GM12878 (cell line): Measurements from ENCODE around the gene RTN4RL1. TPM values are rescaled to one million over a fixed set of nuclear protein-coding genes. Genes with fewer than 3 reads are reported as not detected.

ENCODE experiments used
- ATAC-seq: fragments of 200-7000 bp; cut with Tn5 transposase; 3 replicates; pipeline ENCODE4 v1.9.1; 2020; ENCODE audit warnings: mild to moderate bottlenecking, moderate library complexity
- BruUV-seq: library from RNA; stranded (reverse); fragments of 400-500 nt; replicated peaks from 2 replicates; lab custom pipeline; 2021; lab: Mats Ljungman, UMichigan
- CTCF ChIA-PET: fragments of 300-600 bp; sonication (Branson Sonifier 250); formaldehyde crosslinking; extraction: SDS; loops from one replicate; lab custom pipeline; 2021; ENCODE audit warnings: inconsistent platforms; lab: Yijun Ruan, JAX
- POLR2A ChIA-PET: fragments of 350-600 bp; formaldehyde crosslinking; extraction: SDS; loops from one replicate; lab custom pipeline; 2021; ENCODE audit warnings: inconsistent platforms; lab: Charles Lee
- RAD21 ChIA-PET: fragments of 300-600 bp; sonication (Branson Sonifier 250); formaldehyde crosslinking; loops from one replicate; lab custom pipeline; 2023; ENCODE audit warnings: antibody characterized with exemption; ENCODE audit not compliant: unreplicated experiment; lab: Charles Lee
- SMC1A ChIA-PET: fragments of 300-600 bp; sonication (Branson Sonifier 250); formaldehyde crosslinking; loops from one replicate; lab custom pipeline; 2023; ENCODE audit not compliant: unreplicated experiment, uncharacterized antibody; lab: Charles Lee
- DNase-seq: peaks from one replicate; pipeline ENCODE4 v3.0.0-alpha.2; 2011; ENCODE audit warnings: low read depth, low spot score
- FAIRE-seq: peaks from 3 replicates; lab custom pipeline; 2011; peaks lifted over from hg19 to GRCh38; lab: Jason Lieb, UNC
- H2AFZ ChIP-seq: 2 replicates; pipeline ENCODE4 v1.6.0; 2011; ENCODE audit warnings: low read depth, low read length, control low read depth; ENCODE audit not compliant: control insufficient read depth
- H3K27ac ChIP-seq: 2 replicates; pipeline ENCODE4 v1.5.1; 2011; ENCODE audit warnings: control low read depth; ENCODE audit not compliant: control insufficient read depth, insufficient read depth
- H3K27me3 ChIP-seq, 2 experiments: replicated peaks in 1 of 2; 2 replicates each; pipeline versions ENCODE4 v1.6.0 to v1.6.1; 2011; ENCODE audit warnings: low read length in 1 of 2; ENCODE audit not compliant: control insufficient read depth in 2 of 2, insufficient read depth in 2 of 2
- H3K36me3 ChIP-seq, 2 experiments: 2 replicates each; pipeline ENCODE4 v1.5.1; 2011; ENCODE audit warnings: low read length in 1 of 2; ENCODE audit not compliant: control insufficient read depth in 2 of 2, insufficient read depth in 2 of 2
- H3K4me1 ChIP-seq: 2 replicates; pipeline ENCODE4 v1.6.1; 2011; ENCODE audit warnings: mild to moderate bottlenecking, low read length, moderate library complexity, mixed read lengths; ENCODE audit not compliant: control insufficient read depth, insufficient read depth
- H3K4me2 ChIP-seq: 2 replicates; pipeline ENCODE4 v1.6.0; 2011; ENCODE audit warnings: control low read depth; ENCODE audit not compliant: control insufficient read depth, insufficient read depth
- H3K4me3 ChIP-seq: fragments of 200-600 bp; sonication (generic); 2 replicates; pipeline ENCODE4 v1.5.1; 2016
- H3K79me2 ChIP-seq: 2 replicates; pipeline ENCODE4 v1.6.0; 2011; ENCODE audit warnings: low read length; ENCODE audit not compliant: control insufficient read depth, insufficient read depth
- H3K9ac ChIP-seq: 2 replicates; pipeline ENCODE4 v1.8.0; 2011; ENCODE audit warnings: low read length, control low read depth, mixed read lengths; ENCODE audit not compliant: control insufficient read depth, insufficient read depth
- H3K9me3 ChIP-seq: replicated peaks from 3 replicates; pipeline ENCODE4 v1.5.1; 2011; ENCODE audit warnings: mild to moderate bottlenecking, low read length; ENCODE audit not compliant: control insufficient read depth, insufficient read depth
- H4K20me1 ChIP-seq: 2 replicates; pipeline ENCODE4 v1.6.0; 2011; ENCODE audit not compliant: control insufficient read depth, insufficient read depth
- EGR1 ChIP-seq, 2 experiments: IDR thresholded peaks; 1 replicate in 1 of 2; 2 replicates in 1 of 2; pipeline ENCODE4 v1.6.1; 2011 to 2012; ENCODE audit warnings: low read depth in 2 of 2, low read length in 2 of 2, borderline replicate concordance in 1 of 2, mild to moderate bottlenecking in 1 of 2, moderate library complexity in 1 of 2
- HDGF ChIP-seq: fragments of 450-650 bp; IDR thresholded peaks from 2 replicates; pipeline ENCODE4 v1.6.1; 2016; ENCODE audit warnings: antibody characterized with exemption
- RELA ChIP-seq: fragments of 450-650 bp; IDR thresholded peaks from 2 replicates; pipeline ENCODE4 v1.8.0; 2014; ENCODE audit warnings: borderline replicate concordance; ENCODE audit not compliant: partially characterized antibody
- WGBS: methylation state at CpG from one replicate; pipeline ENCODE4 v1.1.6; 2016; ENCODE audit warnings: low lambda C conversion rate; ENCODE audit not compliant: insufficient replicate concordance, insufficient coverage; ENCODE audit errors: missing lambda C conversion rate; 5-methylcytosine and 5-hydroxymethylcytosine counted together
- in situ Hi-C: fragments of 300-500 bp; cut with MboI; formaldehyde crosslinking; loops from 9 replicates; pipeline ENCODE4 v1.14.3; 2018; ENCODE audit warnings: mixed read lengths
- intact Hi-C: fragments of 100-400 bp; cut with micrococcal nuclease; formaldehyde crosslinking; loops from one replicate; pipeline ENCODE4 v1.14.2; 2022; ENCODE audit not compliant: unreplicated experiment
- polyA plus RNA-seq, 11 experiments: library from polyadenylated mRNA; depleted of rRNA in 4 of 11; unstranded in 6 of 11; stranded (reverse) in 5 of 11; fragments of >200 nt; fragmentation: Nextera tagmentation in 4 of 11; fragmentation: Illumina TruSeq in 1 of 11; extraction: Ambion mirVana in 4 of 11; extraction: Trizol in 1 of 11; gene quantifications; 1 replicate in 1 of 11; 2 replicates in 10 of 11; pipeline versions ENCODE4 v1.2.1 to v1.2.3, GENCODE V29; 2011 to 2016; ENCODE audit warnings: inconsistent platforms in 2 of 11, missing spikeins in 2 of 11, low read depth in 1 of 11
- total RNA-seq, 4 experiments: library from RNA; depleted of rRNA in 3 of 4; stranded (reverse); fragments of >200 nt in 3 of 4; fragmentation: Illumina TruSeq in 1 of 4; extraction: Trizol in 1 of 4; gene quantifications; 2 replicates each; pipeline versions ENCODE4 v1.2.1 to v1.2.3, GENCODE V29; 2013 to 2021
- TF ChIP-seq, protein P1 (sequence below): IDR thresholded peaks from 2 replicates; pipeline ENCODE4 v1.6.1; 2012; ENCODE audit warnings: improper control_type of control experiment, low read depth, low read length; ENCODE audit not compliant: insufficient replicate concordance
- TF ChIP-seq, protein P2 (sequence below): IDR thresholded peaks from 2 replicates; pipeline ENCODE4 v1.6.1; 2012; ENCODE audit warnings: low read depth, low read length, improper control_type of control experiment
- TF ChIP-seq, protein P3 (sequence below): fragments of 450-650 bp; IDR thresholded peaks from 2 replicates; pipeline ENCODE4 v1.6.1; 2018; ENCODE audit warnings: borderline replicate concordance, mild to moderate bottlenecking; ENCODE audit not compliant: partially characterized antibody

The RTN4RL1 gene
- total and polyA plus RNA-seq, 10 of the 15 experiments (the other 5 are each of a cell fraction or from before 2014, with no cell fraction given), result 0.08 to 0.11 (median 0.10) TPM; not detected in 7

DNA sequence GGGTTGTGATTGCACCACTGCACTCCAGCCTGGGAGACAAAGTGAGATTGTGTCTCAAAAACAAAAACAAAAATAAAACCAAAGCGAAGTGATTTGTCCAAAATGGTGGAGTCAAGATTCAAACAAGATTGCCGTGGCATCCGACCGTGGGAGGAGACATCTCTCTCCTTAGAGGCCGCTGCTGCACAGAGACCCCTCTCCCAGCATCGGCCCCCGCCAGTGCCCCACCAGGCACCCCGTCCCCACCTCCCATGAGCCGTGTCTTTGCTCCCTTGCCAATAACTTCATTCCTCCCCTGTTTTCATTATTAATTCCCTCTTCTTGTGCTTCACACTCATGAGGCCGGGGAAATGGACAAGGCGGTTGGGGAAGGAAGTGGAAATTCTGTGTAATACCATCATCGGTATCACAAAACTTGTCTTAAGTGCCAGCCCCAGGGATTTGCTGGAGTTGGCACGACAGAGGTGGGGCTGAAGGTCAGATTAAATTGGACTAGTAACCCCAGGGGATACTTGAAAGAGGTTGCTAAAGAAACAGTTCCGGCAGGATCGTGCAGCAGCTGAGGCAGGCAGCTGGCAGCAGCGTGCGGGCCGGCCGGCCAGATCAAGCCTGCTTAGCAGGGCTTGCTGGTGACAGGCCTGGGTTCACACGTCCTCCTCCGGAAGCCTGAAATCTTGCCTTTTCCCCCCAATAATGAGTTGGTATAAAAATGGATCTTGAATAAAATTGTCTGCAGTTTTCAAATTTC is 66.8 kb downstream of the RTN4RL1 start:
- CTCF ChIA-PET, result no interaction called here
- no peak for TF ChIP-seq EGR1 (IDR thresholded peaks at IDR 0.05; ENCODE audit: borderline replicate concordance in 1 of 2, low read depth in 2 of 2, low read length in 2 of 2)
- TF ChIP-seq, protein P1, sequence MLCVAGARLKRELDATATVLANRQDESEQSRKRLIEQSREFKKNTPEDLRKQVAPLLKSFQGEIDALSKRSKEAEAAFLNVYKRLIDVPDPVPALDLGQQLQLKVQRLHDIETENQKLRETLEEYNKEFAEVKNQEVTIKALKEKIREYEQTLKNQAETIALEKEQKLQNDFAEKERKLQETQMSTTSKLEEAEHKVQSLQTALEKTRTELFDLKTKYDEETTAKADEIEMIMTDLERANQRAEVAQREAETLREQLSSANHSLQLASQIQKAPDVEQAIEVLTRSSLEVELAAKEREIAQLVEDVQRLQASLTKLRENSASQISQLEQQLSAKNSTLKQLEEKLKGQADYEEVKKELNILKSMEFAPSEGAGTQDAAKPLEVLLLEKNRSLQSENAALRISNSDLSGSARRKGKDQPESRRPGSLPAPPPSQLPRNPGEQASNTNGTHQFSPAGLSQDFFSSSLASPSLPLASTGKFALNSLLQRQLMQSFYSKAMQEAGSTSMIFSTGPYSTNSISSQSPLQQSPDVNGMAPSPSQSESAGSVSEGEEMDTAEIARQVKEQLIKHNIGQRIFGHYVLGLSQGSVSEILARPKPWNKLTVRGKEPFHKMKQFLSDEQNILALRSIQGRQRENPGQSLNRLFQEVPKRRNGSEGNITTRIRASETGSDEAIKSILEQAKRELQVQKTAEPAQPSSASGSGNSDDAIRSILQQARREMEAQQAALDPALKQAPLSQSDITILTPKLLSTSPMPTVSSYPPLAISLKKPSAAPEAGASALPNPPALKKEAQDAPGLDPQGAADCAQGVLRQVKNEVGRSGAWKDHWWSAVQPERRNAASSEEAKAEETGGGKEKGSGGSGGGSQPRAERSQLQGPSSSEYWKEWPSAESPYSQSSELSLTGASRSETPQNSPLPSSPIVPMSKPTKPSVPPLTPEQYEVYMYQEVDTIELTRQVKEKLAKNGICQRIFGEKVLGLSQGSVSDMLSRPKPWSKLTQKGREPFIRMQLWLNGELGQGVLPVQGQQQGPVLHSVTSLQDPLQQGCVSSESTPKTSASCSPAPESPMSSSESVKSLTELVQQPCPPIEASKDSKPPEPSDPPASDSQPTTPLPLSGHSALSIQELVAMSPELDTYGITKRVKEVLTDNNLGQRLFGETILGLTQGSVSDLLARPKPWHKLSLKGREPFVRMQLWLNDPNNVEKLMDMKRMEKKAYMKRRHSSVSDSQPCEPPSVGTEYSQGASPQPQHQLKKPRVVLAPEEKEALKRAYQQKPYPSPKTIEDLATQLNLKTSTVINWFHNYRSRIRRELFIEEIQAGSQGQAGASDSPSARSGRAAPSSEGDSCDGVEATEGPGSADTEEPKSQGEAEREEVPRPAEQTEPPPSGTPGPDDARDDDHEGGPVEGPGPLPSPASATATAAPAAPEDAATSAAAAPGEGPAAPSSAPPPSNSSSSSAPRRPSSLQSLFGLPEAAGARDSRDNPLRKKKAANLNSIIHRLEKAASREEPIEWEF, result no peak
- TF ChIP-seq, protein P2, sequence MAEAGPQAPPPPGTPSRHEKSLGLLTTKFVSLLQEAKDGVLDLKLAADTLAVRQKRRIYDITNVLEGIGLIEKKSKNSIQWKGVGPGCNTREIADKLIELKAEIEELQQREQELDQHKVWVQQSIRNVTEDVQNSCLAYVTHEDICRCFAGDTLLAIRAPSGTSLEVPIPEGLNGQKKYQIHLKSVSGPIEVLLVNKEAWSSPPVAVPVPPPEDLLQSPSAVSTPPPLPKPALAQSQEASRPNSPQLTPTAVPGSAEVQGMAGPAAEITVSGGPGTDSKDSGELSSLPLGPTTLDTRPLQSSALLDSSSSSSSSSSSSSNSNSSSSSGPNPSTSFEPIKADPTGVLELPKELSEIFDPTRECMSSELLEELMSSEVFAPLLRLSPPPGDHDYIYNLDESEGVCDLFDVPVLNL, result no peak
- TF ChIP-seq RELA, result no peak
- TF ChIP-seq, protein P3, sequence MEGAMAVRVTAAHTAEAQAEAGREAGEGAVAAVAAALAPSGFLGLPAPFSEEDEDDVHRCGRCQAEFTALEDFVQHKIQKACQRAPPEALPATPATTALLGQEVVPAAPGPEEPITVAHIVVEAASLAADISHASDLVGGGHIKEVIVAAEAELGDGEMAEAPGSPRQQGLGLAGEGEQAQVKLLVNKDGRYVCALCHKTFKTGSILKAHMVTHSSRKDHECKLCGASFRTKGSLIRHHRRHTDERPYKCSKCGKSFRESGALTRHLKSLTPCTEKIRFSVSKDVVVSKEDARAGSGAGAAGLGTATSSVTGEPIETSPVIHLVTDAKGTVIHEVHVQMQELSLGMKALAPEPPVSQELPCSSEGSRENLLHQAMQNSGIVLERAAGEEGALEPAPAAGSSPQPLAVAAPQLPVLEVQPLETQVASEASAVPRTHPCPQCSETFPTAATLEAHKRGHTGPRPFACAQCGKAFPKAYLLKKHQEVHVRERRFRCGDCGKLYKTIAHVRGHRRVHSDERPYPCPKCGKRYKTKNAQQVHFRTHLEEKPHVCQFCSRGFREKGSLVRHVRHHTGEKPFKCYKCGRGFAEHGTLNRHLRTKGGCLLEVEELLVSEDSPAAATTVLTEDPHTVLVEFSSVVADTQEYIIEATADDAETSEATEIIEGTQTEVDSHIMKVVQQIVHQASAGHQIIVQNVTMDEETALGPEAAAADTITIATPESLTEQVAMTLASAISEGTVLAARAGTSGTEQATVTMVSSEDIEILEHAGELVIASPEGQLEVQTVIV, result no peak
- TF ChIP-seq HDGF, result no peak
- Histone ChIP-seq H4K20me1 (no peaks in the 10 kb centered on the region), H3K4me2 (no peak overlapping the region), H3K27ac (no peak overlapping the region), H3K9ac (no peak overlapping the region), H3K4me1 (no peaks in the 10 kb centered on the region), H3K36me3 (no peaks in the 10 kb centered on the region), H3K27me3 (no peaks in the 10 kb centered on the region), H3K79me2 (no peaks in the 10 kb centered on the region), H2AFZ (no peak overlapping the region), H3K9me3 (no peaks in the 10 kb centered on the region), H3K4me3 (no peak overlapping the region)
- WGBS, result 49% methylated on average over 21 of the region's 21 CpGs
- no peak for DNase-seq
- no peak for ATAC-seq
- no TSS peak for BruUV-seq
- RAD21 ChIA-PET, result no interaction called here
- intact Hi-C loops (no loop called here), in situ Hi-C loops (no loop called here)
- POLR2A ChIA-PET, result no interaction called here
- FAIRE-seq, result no peak
- SMC1A ChIA-PET, result no interaction called here
